Fibroblast of peridontal ligament (primary cell): ENCODE measurements around the gene THAP4.
A peak's percentile ranks its signal among the peaks of the same experiment; 100 is the strongest.
"Not testable (repeated sequence)": the region's sequence is repeated elsewhere in the genome, so short reads cannot be mapped to it uniquely, and the experiment has no call there.

ENCODE experiments used
- DNase-seq: peaks from one replicate; pipeline ENCODE4 v3.0.0-alpha.2; 2010; ENCODE audit errors: extremely low read depth

THAP4 gene

DNA sequence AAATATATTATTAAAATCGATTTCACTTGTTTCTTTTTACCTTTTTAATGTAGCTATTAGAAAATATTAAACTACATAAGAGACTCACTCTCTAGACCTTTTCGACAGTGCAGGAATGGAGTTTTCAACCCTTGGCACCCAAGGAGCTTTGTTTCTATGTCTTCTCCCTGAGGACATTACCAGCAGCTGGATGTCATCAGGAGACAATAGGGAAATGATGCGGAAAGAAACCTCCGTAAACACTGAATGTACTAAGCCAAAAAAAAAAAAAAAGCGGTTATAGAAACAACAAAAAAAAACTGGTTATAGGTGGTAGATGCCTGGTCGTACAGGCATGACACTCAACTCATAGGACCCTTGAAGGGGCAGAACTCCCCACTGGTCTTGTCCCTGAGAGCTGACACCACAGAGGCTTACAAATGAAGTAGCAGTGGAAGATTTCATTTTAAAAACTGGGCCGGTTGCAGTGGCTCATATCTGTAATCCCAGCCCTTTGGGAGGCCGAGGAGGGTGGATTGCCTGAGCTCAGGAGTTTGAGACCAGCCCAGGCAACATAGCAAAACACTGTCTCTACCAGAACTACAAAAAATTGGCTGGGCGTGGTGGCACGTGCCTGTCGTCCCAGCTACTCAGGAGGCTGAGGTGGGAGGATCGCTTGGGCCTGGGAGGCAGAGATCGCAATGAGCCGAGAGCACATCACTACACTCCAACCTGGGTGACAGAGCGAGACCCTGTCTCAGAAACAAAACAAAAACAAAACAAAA lies 23.8 kb downstream of the THAP4 start:
- no peak for DNase-seq

- DNase-seq = peak; percentile 34
These were observed 24.6 kb downstream of the THAP4 start for GRCh38 chr2:241612156-241613016.

- no peak for DNase-seq
These were observed 25.9 kb downstream of the THAP4 start for GRCh38 chr2:241611062-241611461.

DNA sequence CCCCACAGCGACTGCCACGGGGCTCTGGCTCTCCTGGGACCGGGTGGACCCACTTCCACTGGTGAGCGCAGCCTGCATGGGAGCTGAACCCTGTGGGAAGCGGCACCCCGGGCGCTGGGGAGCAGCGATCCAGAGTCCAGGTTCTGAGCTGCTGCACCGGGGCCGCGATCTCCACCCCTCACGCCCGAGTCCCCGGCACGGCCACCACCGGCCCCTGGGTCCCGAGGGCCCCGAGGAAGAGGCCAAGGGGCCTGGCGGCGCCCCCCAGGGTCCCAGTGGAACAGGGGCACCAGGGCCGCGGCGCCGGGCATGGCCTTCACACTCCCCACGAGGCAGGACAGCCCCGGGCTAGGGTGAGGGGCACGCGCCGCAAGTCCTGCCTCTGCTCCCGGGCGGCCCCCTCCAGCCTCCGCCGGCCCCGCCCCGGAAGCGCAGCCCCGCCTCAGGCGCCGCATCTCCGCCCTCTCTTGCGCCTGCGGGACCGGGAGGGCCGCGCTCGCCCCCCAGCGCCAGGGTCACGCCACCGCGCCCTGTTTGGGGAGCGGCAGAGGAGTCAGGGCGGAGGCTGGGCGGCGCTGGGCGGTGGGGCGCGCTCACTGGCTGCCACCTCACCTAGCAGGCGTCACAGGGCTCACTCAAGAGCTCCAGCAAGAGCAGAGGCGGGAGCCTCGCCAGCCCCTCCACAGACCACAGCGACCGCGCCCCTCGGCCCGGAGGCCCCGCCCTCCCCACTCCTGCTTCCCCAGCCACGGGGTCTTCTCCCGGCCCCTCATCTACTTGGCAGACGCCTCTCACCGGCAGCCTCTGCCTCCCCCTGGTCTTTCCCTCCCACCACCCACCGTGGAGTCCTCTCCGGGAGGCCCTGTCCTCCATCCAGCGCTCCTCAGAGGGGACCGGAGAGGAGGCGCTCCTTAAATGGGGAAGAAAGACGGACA lies 26.8 kb downstream of the THAP4 start:
- DNase-seq = peak; percentile 60

DNA sequence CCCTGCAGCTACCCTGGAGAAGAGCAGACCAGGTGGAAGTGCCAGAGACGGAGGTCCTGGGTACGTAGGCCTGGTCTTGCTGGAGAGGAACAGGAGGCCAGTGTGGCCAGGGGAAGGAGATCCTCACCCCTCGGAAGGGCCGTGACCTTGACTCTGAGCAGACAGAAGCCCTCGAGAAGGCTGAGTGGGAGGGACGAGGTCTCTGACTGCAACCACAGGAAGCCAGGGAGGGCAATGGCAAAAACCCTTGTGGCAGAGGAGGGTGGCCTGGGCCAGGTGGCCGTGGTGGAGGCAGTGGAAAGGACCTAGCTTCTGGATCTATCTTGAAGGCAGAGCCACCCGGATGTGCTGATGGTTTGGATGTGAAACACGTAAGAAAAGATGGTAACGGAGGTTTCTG lies 28.1 kb downstream of the THAP4 start:
- DNase-seq = no peak

DNA sequence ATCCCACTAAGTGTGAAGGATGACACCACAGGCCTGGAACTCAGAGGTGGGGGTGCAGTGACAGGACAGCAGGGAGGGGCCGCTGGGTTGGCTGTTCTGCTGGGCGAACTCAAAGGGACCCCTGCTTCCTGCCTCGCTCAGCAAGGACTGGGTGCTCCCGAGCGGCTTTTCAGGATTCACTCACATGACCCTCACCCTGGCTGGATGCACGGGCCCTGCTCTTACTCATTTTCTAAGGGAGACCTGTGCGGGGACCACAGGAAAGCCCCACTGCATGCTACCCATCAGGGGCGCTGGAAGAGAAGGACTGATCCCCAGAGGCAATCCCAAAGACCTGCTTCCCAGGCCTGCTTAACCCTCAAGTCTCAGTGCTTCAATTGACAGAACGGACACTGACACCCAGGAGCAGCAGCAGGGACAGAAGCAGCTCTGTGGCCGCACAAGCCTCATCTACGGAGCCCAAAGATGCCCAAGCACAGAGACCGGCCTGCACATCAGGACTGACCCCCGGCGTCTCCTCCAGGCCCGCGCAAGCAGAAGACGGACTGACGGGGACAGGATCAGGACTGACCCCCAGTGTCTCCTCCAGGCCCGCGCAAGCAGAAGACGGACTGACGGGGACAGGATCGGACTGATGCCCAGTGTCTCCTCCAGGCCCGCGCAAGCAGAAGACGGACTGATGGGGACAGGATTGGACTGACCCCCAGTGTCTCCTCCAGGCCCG lies 29.6 kb downstream of the THAP4 start:
- no peak for DNase-seq

DNA sequence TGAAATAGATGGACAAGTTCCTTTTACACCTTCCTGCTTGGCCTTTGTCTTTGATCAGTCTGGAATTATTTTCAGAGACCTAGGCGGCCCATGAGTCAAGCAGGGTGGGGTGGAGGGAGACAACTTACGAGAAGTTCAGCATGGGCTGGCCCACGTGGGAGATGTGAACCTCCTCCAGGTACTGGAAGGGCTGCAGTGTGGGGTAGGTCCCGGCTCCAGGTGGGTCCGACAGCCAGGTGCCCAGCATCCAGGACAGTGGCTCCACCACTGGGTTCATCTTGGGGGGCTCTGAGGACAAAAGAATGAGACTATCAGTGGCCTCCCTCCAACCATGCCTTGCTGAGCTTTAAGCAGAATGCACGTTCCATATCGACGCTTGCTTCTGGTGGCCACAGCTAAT lies 30.8 kb downstream of the THAP4 start:
- no peak for DNase-seq

DNA sequence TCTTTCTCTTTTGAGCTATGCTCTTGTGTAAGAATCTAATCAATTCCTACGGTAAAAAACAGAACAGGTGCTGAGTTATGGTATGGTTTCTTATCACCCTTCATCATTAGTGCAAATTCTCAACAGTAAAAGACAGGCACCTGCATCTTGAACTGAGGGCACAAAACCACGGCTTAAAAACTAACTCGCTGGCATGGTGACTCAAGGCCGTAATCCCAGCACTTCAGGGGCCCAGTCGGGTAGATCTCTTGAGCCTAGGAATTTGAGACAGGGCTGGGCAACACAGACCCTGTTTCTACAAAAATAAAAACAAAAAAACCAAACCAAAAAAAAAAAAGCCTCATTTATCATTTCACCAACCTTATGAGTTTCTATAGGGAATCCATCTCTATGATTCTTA lies 33.3 kb downstream of the THAP4 start:
- DNase-seq = no peak

DNA sequence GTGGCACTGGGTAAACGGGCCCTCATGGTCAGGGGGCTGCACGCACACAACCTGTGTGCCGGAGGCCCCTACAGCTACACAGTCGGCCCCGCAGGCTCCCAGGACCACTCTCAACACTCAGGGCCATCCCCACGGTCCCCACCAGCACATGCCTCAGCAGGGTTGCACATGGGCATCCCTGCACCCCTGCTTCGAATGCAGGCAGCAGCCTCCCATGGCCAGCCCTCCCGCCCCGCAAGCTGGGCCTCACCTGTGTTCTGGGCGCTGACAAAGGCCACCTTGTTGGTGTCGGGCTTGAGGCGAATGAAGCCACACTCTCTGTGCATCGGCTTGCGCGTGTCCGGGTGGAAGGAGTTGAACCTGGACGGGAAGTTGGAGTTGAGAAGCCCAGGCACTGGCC lies 34.2 kb downstream of the THAP4 start:
- no peak for DNase-seq

- DNase-seq = no peak
These were observed 35.1 kb downstream of the THAP4 start for GRCh38 chr2:241601841-241602240.

DNA sequence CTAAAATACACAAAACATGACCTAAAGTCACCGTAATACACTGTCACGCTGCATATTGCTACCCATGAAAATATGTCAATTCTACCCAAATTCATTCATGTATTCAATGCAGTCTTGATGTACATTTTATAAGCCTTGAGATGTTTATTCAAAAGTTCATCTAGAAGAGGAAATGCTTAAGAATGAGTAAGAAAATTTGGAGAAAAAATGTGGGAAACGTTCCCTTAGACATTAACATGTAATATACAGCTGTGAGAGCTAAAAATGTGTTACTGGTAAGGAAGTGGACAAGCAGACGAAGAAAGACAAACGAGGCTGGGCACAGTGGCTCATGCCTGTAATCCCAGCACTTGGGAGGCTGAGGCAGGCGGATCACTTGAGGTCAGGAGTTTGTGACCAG lies 37.3 kb downstream of the THAP4 start:
- DNase-seq = no peak

DNA sequence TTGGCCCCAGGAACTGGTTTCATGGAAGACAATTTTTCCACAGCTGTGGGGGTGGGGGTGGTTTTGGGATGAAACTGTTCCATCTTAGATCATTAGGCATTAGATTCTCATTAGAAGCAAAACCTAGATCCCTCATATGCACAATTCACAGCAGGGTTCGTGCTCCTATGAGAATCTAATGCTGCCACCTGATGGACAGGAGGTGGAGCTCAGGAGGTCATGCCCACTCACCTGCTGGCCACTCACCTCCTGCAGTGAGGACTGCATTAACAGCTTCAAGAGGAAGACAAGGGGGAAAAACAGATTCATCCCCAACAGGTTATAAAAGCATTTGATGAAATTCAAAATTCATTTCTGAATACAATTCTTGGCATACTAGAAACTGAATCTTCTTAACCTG lies 38.5 kb downstream of the THAP4 start:
- DNase-seq = no peak

GRCh38 chr2:241598061-241598460 lies 38.9 kb downstream of the THAP4 start:
- no peak for DNase-seq

DNA sequence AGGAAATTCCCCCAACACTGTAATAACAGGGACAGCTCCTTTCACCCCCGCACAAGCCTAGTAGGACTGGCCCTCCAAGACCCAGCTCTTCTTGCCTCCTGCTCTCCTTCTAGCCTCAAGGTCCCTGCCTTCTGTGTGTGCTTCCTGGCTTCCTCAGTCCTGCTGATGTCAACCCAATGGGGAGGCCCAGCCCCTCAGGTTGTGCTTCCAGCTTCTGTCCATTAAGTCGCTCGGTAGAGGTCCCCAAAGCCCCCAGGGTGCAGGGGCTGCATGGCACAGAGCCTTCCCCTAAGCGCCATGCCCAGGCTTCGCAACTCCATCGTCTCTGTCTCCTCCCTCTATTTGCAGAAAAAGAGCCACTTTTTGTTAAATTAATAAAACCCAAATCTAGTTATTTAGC lies 39.4 kb downstream of the THAP4 start:
- no peak for DNase-seq

DNA sequence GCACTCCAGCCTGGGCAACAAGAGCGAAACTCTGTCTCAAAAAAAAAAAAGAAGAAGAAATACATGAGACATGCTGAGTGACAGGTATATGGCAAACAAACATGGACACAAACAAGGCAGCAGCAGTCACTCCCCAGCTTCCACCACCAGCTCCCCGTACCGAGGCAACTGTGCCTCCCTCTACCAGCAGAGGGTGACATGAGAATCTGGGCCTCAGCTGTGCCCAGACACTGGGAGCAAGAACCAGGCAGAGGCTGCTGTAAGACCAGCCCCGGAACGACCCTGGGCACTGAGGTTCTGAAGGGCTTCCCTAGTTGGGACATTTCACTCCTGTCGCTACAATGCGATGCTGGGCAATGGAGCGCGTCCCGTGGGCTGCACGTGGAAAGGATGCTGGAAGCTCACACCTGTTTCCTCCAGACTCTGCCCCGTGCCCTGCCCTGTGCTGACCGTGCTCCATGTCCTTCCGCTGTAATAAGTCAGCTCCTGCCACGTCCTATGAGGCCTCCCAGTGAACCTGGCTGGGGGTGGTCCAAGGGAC lies 41.3 kb downstream of the THAP4 start:
- no peak for DNase-seq

- no peak for DNase-seq
These were observed 43.7 kb downstream of the THAP4 start for GRCh38 chr2:241593271-241593670.

GRCh38 chr2:241592126-241592845 lies 44.7 kb downstream of the THAP4 start:
- DNase-seq = no peak

DNA sequence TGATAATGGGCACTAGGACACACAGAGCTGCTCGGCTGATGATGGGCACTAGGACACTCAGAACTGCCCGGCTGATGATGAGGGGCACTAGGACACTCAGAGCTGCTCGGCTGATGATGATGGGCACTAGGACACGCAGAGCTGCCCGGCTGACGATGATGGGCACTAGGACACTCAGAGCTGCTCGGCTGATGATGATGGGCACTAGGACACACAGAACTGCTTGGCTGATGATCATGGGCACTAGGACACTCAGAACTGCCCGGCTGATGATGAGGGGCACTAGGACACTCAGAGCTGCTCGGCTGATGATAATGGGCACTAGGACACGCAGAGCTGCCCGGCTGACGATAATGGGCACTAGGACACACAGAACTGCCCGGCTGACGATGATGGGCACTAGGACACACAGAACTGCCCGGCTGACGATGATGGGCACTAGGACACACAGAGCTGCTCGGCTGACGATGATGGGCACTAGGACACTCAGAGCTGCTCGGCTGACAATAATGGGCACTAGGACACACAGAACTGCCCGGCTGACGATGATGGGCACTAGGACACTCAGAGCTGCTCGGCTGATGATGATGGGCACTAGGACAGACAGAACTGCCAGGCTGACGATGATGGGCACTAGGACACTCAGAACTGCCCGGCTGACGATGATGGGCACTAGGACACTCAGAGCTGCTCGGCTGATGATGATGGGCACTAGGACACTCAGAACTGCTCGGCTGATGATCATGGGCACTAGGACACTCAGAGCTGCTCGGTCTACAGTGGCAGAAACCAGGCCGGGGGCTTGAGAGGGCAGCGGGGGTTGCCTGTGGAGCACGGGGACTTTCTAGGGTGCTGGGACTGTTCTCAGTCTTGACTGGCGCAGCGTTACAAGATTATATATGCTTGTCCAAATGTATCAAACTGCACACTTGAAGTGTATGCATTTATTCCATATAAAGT lies 46.2 kb downstream of the THAP4 start:
- DNase-seq = not testable (repeated sequence)

- not testable (repeated sequence) for DNase-seq
These were observed 47.1 kb downstream of the THAP4 start for GRCh38 chr2:241589863-241590262.
